HG02763 (cell line): ENCODE data around the gene SEMA6A.

Source experiments
- ATAC-seq: cut with Tn5 transposase; IDR thresholded peaks from one replicate; pipeline ENCODE4 v1.9.1; 2021; ENCODE audit warnings: mild to moderate bottlenecking, moderate library complexity; ENCODE audit not compliant: unreplicated experiment

Gene SEMA6A

GRCh38 chr5:116467465-116467843 is 107.2 kb downstream of the SEMA6A start:
- ATAC-seq = no peak

- ATAC-seq = no peak
Observed at GRCh38 chr5:116466727-116467464, 107.7 kb downstream of the SEMA6A start.

- ATAC-seq = no peak
Observed at GRCh38 chr5:116465411-116465810, 109.2 kb downstream of the SEMA6A start.

- no peak for ATAC-seq
Observed at GRCh38 chr5:116464144-116464708, 110.4 kb downstream of the SEMA6A start.

GRCh38 chr5:116462500-116462899 is 112.1 kb downstream of the SEMA6A start:
- no peak for ATAC-seq

GRCh38 chr5:116459301-116459700 is 115.3 kb downstream of the SEMA6A start:
- ATAC-seq = no peak

GRCh38 chr5:116457062-116457461 is 117.6 kb downstream of the SEMA6A start:
- ATAC-seq = no peak

- no peak for ATAC-seq
Observed at GRCh38 chr5:116456036-116456435, 118.6 kb downstream of the SEMA6A start.

GRCh38 chr5:116455061-116455460 is 119.6 kb downstream of the SEMA6A start:
- ATAC-seq = no peak

GRCh38 chr5:116454417-116454927 is 120.2 kb downstream of the SEMA6A start:
- peak; percentile 99 for ATAC-seq

- ATAC-seq = no peak
Observed at GRCh38 chr5:116453988-116454411, 120.6 kb downstream of the SEMA6A start.

GRCh38 chr5:116452774-116453368 is 121.8 kb downstream of the SEMA6A start:
- no peak for ATAC-seq

- no peak for ATAC-seq
Observed at GRCh38 chr5:116451905-116452450, 122.6 kb downstream of the SEMA6A start.

GRCh38 chr5:116451066-116451465 is 123.6 kb downstream of the SEMA6A start:
- no peak for ATAC-seq

- ATAC-seq = no peak
Observed at GRCh38 chr5:116449458-116449857, 125.2 kb downstream of the SEMA6A start.

- no peak for ATAC-seq
Observed at GRCh38 chr5:116448870-116449427, 125.7 kb downstream of the SEMA6A start.

- ATAC-seq = no peak
Observed at GRCh38 chr5:116448450-116448849, 126.2 kb downstream of the SEMA6A start.

- ATAC-seq = no peak
Observed at GRCh38 chr5:116446356-116447005, 128.1 kb downstream of the SEMA6A start.

- ATAC-seq = no peak
Observed at GRCh38 chr5:116445311-116445710, 129.3 kb downstream of the SEMA6A start.

- ATAC-seq = no peak
Observed at GRCh38 chr5:116444373-116445295, 130.0 kb downstream of the SEMA6A start.
